SHP77 treated with DMSO at 0.1 percent for 48 hours (cell line): Measurements from ENCODE around the gene ACVR2B.
A peak's percentile ranks its signal among the peaks of the same experiment; 100 is the strongest.
"Not testable (repeated sequence)": the region's sequence is repeated elsewhere in the genome, so short reads cannot be mapped to it uniquely, and the experiment has no call there.

Experiments
- DNase-seq: peaks from one replicate; lab custom pipeline; 2025; lab: John Stamatoyannopoulos, UW

Gene ACVR2B

GRCh38 chr3:38453075-38453912, at the start of gene ACVR2B:
Gene ACVR2B (plus strand): TSS chr3:38453890. CDS start chr3:38454323, 433 bp downstream.
- peak; percentile 49 for DNase-seq

GRCh38 chr3:38404286-38404685, 49.4 kb upstream of the ACVR2B start:
- no peak for DNase-seq

- DNase-seq = no peak
Measured at GRCh38 chr3:38411591-38411990, 42.1 kb upstream of the ACVR2B start.

GRCh38 chr3:38420758-38421157, 32.9 kb upstream of the ACVR2B start:
- DNase-seq = not testable (repeated sequence)

- no peak for DNase-seq
Measured at GRCh38 chr3:38421679-38422336, 31.9 kb upstream of the ACVR2B start.

GRCh38 chr3:38426798-38427426, 26.8 kb upstream of the ACVR2B start:
- not testable (repeated sequence) for DNase-seq

- DNase-seq = not testable (repeated sequence)
Measured at GRCh38 chr3:38432871-38433658, 20.6 kb upstream of the ACVR2B start.

- not testable (repeated sequence) for DNase-seq
Measured at GRCh38 chr3:38433661-38434060, 20.0 kb upstream of the ACVR2B start.

GRCh38 chr3:38438436-38439069, 15.1 kb upstream of the ACVR2B start:
- not testable (repeated sequence) for DNase-seq

GRCh38 chr3:38443205-38443604, 10.5 kb upstream of the ACVR2B start:
- not testable (repeated sequence) for DNase-seq

GRCh38 chr3:38446085-38446686, 7.5 kb upstream of the ACVR2B start:
- no peak for DNase-seq

GRCh38 chr3:38446812-38447211, 6.9 kb upstream of the ACVR2B start:
- DNase-seq = no peak

- no peak for DNase-seq
Measured at GRCh38 chr3:38450853-38451252, 2.8 kb upstream of the ACVR2B start.

- DNase-seq = no peak
Measured at GRCh38 chr3:38453913-38454177, 155 bp downstream of the ACVR2B start.

GRCh38 chr3:38454178-38454883, 641 bp downstream of the ACVR2B start:
- DNase-seq = no peak

- peak; percentile 59 for DNase-seq
Measured at GRCh38 chr3:38454884-38455638, 1.4 kb downstream of the ACVR2B start.

- DNase-seq = no peak
Measured at GRCh38 chr3:38455639-38456430, 2.1 kb downstream of the ACVR2B start.

- DNase-seq = no peak
Measured at GRCh38 chr3:38457111-38458003, 3.7 kb downstream of the ACVR2B start.
